ENCODE results near the gene EFCAB8.
"Not testable (repeated sequence)": the region's sequence is repeated elsewhere in the genome, so short reads cannot be mapped to it uniquely, and the experiment has no call there.

Gene EFCAB8

GRCh38 chr20:32847964-32848363 is 10.8 kb upstream of the EFCAB8 start:
- no peak for DNase-seq (ENCODE audit: low spot score)
- TF ChIP-seq CTCF (IDR thresholded peaks at IDR 0.05; ENCODE audit: borderline replicate concordance, control extremely low read depth, extremely low read depth, insufficient read depth, missing control alignments): no peak
- in situ Hi-C loops (cut with MboI; ENCODE audit: low sequenced_read_pairs, unreplicated experiment): no loop called here

DNA sequence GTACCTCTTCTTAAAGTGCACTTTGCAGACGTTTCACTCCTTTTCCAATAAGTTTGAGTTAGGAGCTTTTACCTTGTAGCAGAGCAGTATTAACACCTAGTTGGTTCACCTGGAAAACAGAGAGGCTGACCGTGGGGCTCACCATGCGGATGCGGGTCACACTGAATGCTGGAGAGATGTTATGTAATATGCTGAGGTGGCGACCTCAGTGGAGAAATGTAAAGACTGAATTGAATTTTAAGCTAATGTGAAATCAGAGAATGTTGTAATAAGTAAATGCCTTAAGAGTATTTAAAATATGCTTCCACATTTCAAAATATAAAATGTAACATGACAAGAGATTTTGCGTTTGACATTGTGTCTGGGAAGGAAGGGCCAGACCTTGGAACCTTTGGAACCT is 9.9 kb upstream of the EFCAB8 start:
- DNase-seq (ENCODE audit: low spot score): no peak
- no peak for TF ChIP-seq CTCF (IDR thresholded peaks at IDR 0.05; ENCODE audit: borderline replicate concordance, control extremely low read depth, extremely low read depth, insufficient read depth, missing control alignments)
- in situ Hi-C loops (cut with MboI; ENCODE audit: low sequenced_read_pairs, unreplicated experiment): no loop called here

GRCh38 chr20:32849577-32849976 is 9.1 kb upstream of the EFCAB8 start:
- DNase-seq (ENCODE audit: low spot score): no peak
- in situ Hi-C loops (cut with MboI; ENCODE audit: low sequenced_read_pairs, unreplicated experiment): no loop called here
- no peak for TF ChIP-seq CTCF (IDR thresholded peaks at IDR 0.05; ENCODE audit: borderline replicate concordance, control extremely low read depth, extremely low read depth, insufficient read depth, missing control alignments)

DNA sequence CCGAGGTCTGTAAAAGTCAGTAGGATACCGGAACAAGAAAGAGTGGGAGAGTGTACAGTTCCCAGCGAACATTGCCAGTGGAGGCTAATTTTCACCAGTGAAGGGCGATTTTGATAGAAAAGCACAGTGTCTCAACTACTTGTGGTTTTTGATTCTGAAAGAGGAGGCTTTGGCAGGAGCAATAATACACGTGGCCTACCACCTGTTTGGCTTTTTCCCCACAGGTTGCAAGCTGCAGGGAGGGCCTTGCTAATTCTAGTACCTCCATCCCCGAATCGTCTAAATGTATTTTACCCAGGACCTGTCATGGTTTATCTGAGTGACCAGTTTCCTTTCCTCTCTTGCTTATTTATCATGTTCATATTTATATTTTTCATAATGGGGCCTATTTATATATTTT is 3.3 kb upstream of the EFCAB8 start:
- TF ChIP-seq CTCF (IDR thresholded peaks at IDR 0.05; ENCODE audit: borderline replicate concordance, control extremely low read depth, extremely low read depth, insufficient read depth, missing control alignments): no peak
- in situ Hi-C loops (cut with MboI; ENCODE audit: low sequenced_read_pairs, unreplicated experiment): no loop called here
- no peak for DNase-seq (ENCODE audit: low spot score)

GRCh38 chr20:32858189-32858588 is 534 bp upstream of the EFCAB8 start:
- no peak for TF ChIP-seq CTCF (IDR thresholded peaks at IDR 0.05; ENCODE audit: borderline replicate concordance, control extremely low read depth, extremely low read depth, insufficient read depth, missing control alignments)
- no peak for DNase-seq (ENCODE audit: low spot score)
- in situ Hi-C loops (cut with MboI; ENCODE audit: low sequenced_read_pairs, unreplicated experiment): no loop called here

DNA sequence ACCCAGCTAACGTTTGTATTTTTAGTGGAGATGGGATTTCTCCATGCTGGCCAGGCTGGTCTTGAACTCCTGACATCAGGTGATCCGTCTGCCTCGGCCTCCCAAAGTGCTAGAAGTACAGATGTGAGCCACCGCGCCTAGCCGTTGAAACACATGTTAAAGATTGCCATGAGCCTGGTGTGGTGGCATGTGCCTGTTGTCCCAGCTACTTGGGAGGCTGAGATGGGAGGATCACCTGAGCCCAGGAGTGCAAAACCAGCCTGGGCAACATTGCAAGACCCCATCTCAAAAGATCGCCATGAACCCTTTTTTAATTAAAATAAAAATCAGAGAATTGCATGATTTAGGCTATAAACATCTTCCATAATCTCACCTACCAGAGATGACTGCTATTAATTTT is 2.7 kb downstream of the EFCAB8 start:
- no peak for TF ChIP-seq CTCF (IDR thresholded peaks at IDR 0.05; ENCODE audit: borderline replicate concordance, control extremely low read depth, extremely low read depth, insufficient read depth, missing control alignments)
- no peak for DNase-seq (ENCODE audit: low spot score)

DNA sequence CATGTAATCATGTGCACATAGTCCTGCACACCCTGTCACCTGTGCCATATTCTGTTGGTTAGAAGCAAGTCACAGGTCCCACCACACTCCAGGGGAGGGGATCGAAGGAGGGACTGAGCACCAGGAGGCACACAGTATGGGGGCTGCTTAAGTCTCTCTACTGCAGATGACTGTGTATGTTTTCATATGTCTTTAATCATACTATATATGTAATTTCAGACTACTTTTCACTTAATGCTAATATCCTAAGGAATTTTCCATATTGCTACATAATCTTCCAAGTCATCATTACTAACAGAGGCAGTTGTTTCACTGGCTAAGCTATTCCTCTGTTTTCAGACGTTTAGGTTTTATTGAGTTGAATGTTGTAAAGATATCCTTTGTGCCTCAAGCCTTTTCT is 10.8 kb downstream of the EFCAB8 start:
- no peak for DNase-seq (ENCODE audit: low spot score)
- no peak for TF ChIP-seq CTCF (IDR thresholded peaks at IDR 0.05; ENCODE audit: borderline replicate concordance, control extremely low read depth, extremely low read depth, insufficient read depth, missing control alignments)
- in situ Hi-C loops (cut with MboI; ENCODE audit: low sequenced_read_pairs, unreplicated experiment): no loop called here

More for the DNA sequence above, 2.7 kb downstream of the EFCAB8 start:
- in situ Hi-C loops (cut with MboI; ENCODE audit: low sequenced_read_pairs, unreplicated experiment): no loop called here

- in situ Hi-C loops (cut with MboI; ENCODE audit: low sequenced_read_pairs, unreplicated experiment); DNase-seq (ENCODE audit: low spot score): not testable (repeated sequence)
These were observed 11.8 kb downstream of the EFCAB8 start for GRCh38 chr20:32870526-32870925.
